Caco-2 (cell line): ENCODE data around the gene OTUD6A. TPM values are rescaled to one million over a fixed set of nuclear protein-coding genes. Genes with fewer than 3 reads are reported as not detected.

Source experiments
- BruUV-seq: library from RNA; stranded (reverse); fragments of 400-500 nt; replicated peaks from 2 replicates; lab custom pipeline; 2021; lab: Mats Ljungman, UMichigan
- CTCF ChIA-PET: fragments of 300-600 bp; sonication (Branson Sonifier 250); formaldehyde crosslinking; loops from one replicate; lab custom pipeline; 2022; ENCODE audit warnings: antibody characterized with exemption; lab: Charles Lee
- POLR2A ChIA-PET: fragments of 300-600 bp; sonication (Branson Sonifier 250); formaldehyde crosslinking; loops from one replicate; lab custom pipeline; 2022; ENCODE audit warnings: antibody characterized with exemption; lab: Charles Lee
- DNase-seq, 2 experiments: peaks; one replicate each; pipeline versions ENCODE4 v3.0.0 to v3.0.0-alpha.2; 2020 to 2022
- H3K27me3 ChIP-seq: replicated peaks from 2 replicates; pipeline ENCODE4 v1.6.0; 2011; ENCODE audit warnings: low read length; ENCODE audit not compliant: control insufficient read depth, insufficient read depth
- H3K36me3 ChIP-seq: 2 replicates; pipeline ENCODE4 v1.5.1; 2011; ENCODE audit warnings: low read length; ENCODE audit not compliant: control insufficient read depth, insufficient read depth
- H3K4me1 ChIP-seq: fragments of 250-450 bp; sonication (Bioruptor Pico); 2 replicates; pipeline ENCODE4 v1.5.1; 2020; ENCODE audit warnings: mild to moderate bottlenecking
- H3K4me3 ChIP-seq: 2 replicates; pipeline ENCODE4 v1.5.1; 2011; ENCODE audit warnings: low read depth, mild to moderate bottlenecking, control low read depth, low read length
- H3K9me3 ChIP-seq: fragments of 250-450 bp; sonication (Bioruptor Pico); 2 replicates; pipeline ENCODE4 v1.5.1; 2020; ENCODE audit warnings: mild to moderate bottlenecking, moderate library complexity
- H3K27ac Mint-ChIP-seq: one replicate; pipeline ENCODE4 v1.8.0; 2022; ENCODE audit warnings: mixed read lengths; ENCODE audit not compliant: unreplicated experiment
- H3K27me3 Mint-ChIP-seq: one replicate; pipeline ENCODE4 v1.8.0; 2022; ENCODE audit warnings: mixed read lengths; ENCODE audit not compliant: insufficient read depth, unreplicated experiment
- H3K36me3 Mint-ChIP-seq: one replicate; pipeline ENCODE4 v1.8.0; 2022; ENCODE audit warnings: mild to moderate bottlenecking, mixed read lengths; ENCODE audit not compliant: insufficient read depth, unreplicated experiment
- H3K4me1 Mint-ChIP-seq: one replicate; pipeline ENCODE4 v1.8.0; 2022; ENCODE audit warnings: low read depth, mixed read lengths; ENCODE audit not compliant: unreplicated experiment
- H3K4me3 Mint-ChIP-seq: one replicate; pipeline ENCODE4 v1.8.0; 2022; ENCODE audit warnings: mild to moderate bottlenecking, moderate library complexity, mixed read lengths; ENCODE audit not compliant: unreplicated experiment
- H3K9me3 Mint-ChIP-seq: one replicate; pipeline ENCODE4 v1.8.0; 2022; ENCODE audit warnings: mixed read lengths; ENCODE audit not compliant: unreplicated experiment
- CTCF ChIP-seq, 2 experiments: fragments of 200-600 bp in 1 of 2; IDR thresholded peaks; 1 replicate in 1 of 2; 2 replicates in 1 of 2; pipeline versions ENCODE4 v1.5.1 to v1.8.0; 2011 to 2022; ENCODE audit warnings: antibody characterized with exemption in 1 of 2, control low read depth in 1 of 2, inconsistent platforms in 1 of 2, low read depth in 1 of 2, low read length in 1 of 2, mild to moderate bottlenecking in 1 of 2, moderate library complexity in 1 of 2; ENCODE audit not compliant: insufficient read depth in 1 of 2, severe bottlenecking in 1 of 2, unreplicated experiment in 1 of 2
- intact Hi-C: fragments of 100-400 bp; cut with micrococcal nuclease; formaldehyde crosslinking; loops from one replicate; pipeline ENCODE4 v1.10.0; 2022; ENCODE audit not compliant: unreplicated experiment
- total RNA-seq: library from RNA; stranded (reverse); gene quantifications from 2 replicates; pipeline ENCODE4 v1.2.3, GENCODE V29; 2022

The OTUD6A gene
- total RNA-seq, 1 experiment from 2014 or later: not detected

- no peak for TF ChIP-seq CTCF (IDR thresholded peaks at IDR 0.05; ENCODE audit: insufficient read depth in 1 of 2, low read depth in 1 of 2, low read length in 1 of 2, severe bottlenecking in 1 of 2, unreplicated experiment in 1 of 2)
- no peak for DNase-seq
- POLR2A ChIA-PET: no interaction called here
- CTCF ChIA-PET: no interaction called here
- H3K9me3 Mint-ChIP-seq: no peaks in the 10 kb centered on the region
- no TSS peak for BruUV-seq
- H3K36me3 Mint-ChIP-seq: no peaks in the 10 kb centered on the region
- no peak overlapping the region for H3K27ac Mint-ChIP-seq
- H3K4me3 ChIP-seq: no peak overlapping the region
- no peaks in the 10 kb centered on the region for H3K4me1 ChIP-seq
- no peaks in the 10 kb centered on the region for H3K27me3 ChIP-seq
- H3K4me3 Mint-ChIP-seq: no peak overlapping the region
- H3K4me1 Mint-ChIP-seq: no peaks in the 10 kb centered on the region
- no peaks in the 10 kb centered on the region for H3K36me3 ChIP-seq
- H3K9me3 ChIP-seq: no peaks in the 10 kb centered on the region
- intact Hi-C loops: no loop called here
- peaks cover 4% of the 10 kb centered on the region for H3K27me3 Mint-ChIP-seq
These were observed 22.5 kb downstream of the OTUD6A start for GRCh38 chrX:70084592-70085240.

GRCh38 chrX:70087857-70088630, 25.8 kb downstream of the OTUD6A start:
- no peaks in the 10 kb centered on the region for H3K36me3 ChIP-seq

More at GRCh38 chrX:70087857-70088630, 25.8 kb downstream of the OTUD6A start:
- Histone ChIP-seq H3K9me3 (no peaks in the 10 kb centered on the region), H3K4me3 (no peak overlapping the region), H3K27me3 (no peaks in the 10 kb centered on the region), H3K4me1 (no peaks in the 10 kb centered on the region)
- intact Hi-C loops: no loop called here
- no peaks in the 10 kb centered on the region for H3K4me1 Mint-ChIP-seq
- TF ChIP-seq CTCF (IDR thresholded peaks at IDR 0.05; ENCODE audit: insufficient read depth in 1 of 2, low read depth in 1 of 2, low read length in 1 of 2, severe bottlenecking in 1 of 2, unreplicated experiment in 1 of 2): no peak
- H3K36me3 Mint-ChIP-seq: no peaks in the 10 kb centered on the region
- no peak overlapping the region for H3K27ac Mint-ChIP-seq
- no TSS peak for BruUV-seq
- no peak for DNase-seq
- no peaks in the 10 kb centered on the region for H3K9me3 Mint-ChIP-seq
- no peak overlapping the region for H3K4me3 Mint-ChIP-seq
- H3K27me3 Mint-ChIP-seq: peaks cover 4% of the 10 kb centered on the region
- CTCF ChIA-PET: interaction anchor here (0.6 to 0.8 kb wide), 2 partner anchors 45 to 472 kb away, joined by 3 to 4 read pairs; partner anchors contain the start of genes EDA and IGBP1
- POLR2A ChIA-PET: no interaction called here
